Panc1 (cell line): ENCODE data around the gene NDUFB8. TPM values are rescaled to one million over a fixed set of nuclear protein-coding genes. Genes with fewer than 3 reads are reported as not detected.
A peak's percentile ranks its signal among the peaks of the same experiment; 100 is the strongest.

Experiments
- ATAC-seq: fragments of 200-7000 bp; cut with Tn5 transposase; 2 replicates; pipeline ENCODE4 v1.9.1; 2020; ENCODE audit warnings: mild to moderate bottlenecking, moderate library complexity
- BruUV-seq: library from RNA; stranded (reverse); fragments of 400-500 nt; replicated peaks from 2 replicates; lab custom pipeline; 2021; lab: Mats Ljungman, UMichigan
- CTCF ChIA-PET: fragments of 300-600 bp; sonication (Branson Sonifier 250); formaldehyde crosslinking; loops from one replicate; lab custom pipeline; 2022; ENCODE audit warnings: antibody characterized with exemption; lab: Charles Lee
- POLR2A ChIA-PET: fragments of 300-600 bp; sonication (Branson Sonifier 250); formaldehyde crosslinking; loops from one replicate; lab custom pipeline; 2022; ENCODE audit warnings: antibody characterized with exemption; lab: Charles Lee
- DNase-seq: peaks from one replicate; pipeline ENCODE4 v3.0.0-alpha.2; 2010; ENCODE audit warnings: low read depth, low spot score
- H3K27ac ChIP-seq: 2 replicates; pipeline ENCODE4 v1.5.1; 2011; ENCODE audit warnings: mild to moderate bottlenecking, low read length, inconsistent platforms
- H3K27me3 ChIP-seq: fragments of 200-500 bp; sonication (Bioruptor generic); 2 replicates; pipeline ENCODE4 v1.6.0; 2014; ENCODE audit warnings: low read length, inconsistent platforms; ENCODE audit not compliant: control insufficient read depth, insufficient read depth
- H3K36me3 ChIP-seq: fragments of 200-500 bp; sonication (Bioruptor generic); 2 replicates; pipeline ENCODE4 v1.5.1; 2014; ENCODE audit warnings: inconsistent platforms, mild to moderate bottlenecking, low read length, moderate library complexity; ENCODE audit not compliant: control insufficient read depth, insufficient read depth
- H3K4me1 ChIP-seq: 2 replicates; pipeline ENCODE4 v1.5.1; 2011; ENCODE audit warnings: inconsistent platforms, mild to moderate bottlenecking, low read length, moderate library complexity; ENCODE audit not compliant: control insufficient read depth, insufficient read depth
- H3K4me3 ChIP-seq, 2 experiments: 2 replicates each; pipeline ENCODE4 v1.5.1; 2011 to 2012; ENCODE audit warnings: low read depth in 2 of 2, low read length in 2 of 2, mild to moderate bottlenecking in 2 of 2, inconsistent platforms in 1 of 2, moderate library complexity in 1 of 2
- H3K9me3 ChIP-seq: fragments of 200-500 bp; sonication (Bioruptor generic); 2 replicates; pipeline ENCODE4 v1.5.1; 2014; ENCODE audit warnings: low read depth, mild to moderate bottlenecking, inconsistent platforms, low read length, moderate library complexity; ENCODE audit not compliant: control insufficient read depth, insufficient read depth
- CTCF ChIP-seq: fragments of 450-650 bp; IDR thresholded peaks from 2 replicates; pipeline ENCODE4 v1.5.1; 2017; ENCODE audit warnings: mild to moderate bottlenecking
- POLR2AphosphoS5 ChIP-seq: IDR thresholded peaks from 2 replicates; pipeline ENCODE4 v1.6.1; 2012; ENCODE audit warnings: mild to moderate bottlenecking, low read depth, low read length, moderate library complexity
- SIN3A ChIP-seq: IDR thresholded peaks from 2 replicates; pipeline ENCODE4 v1.6.1; 2012; ENCODE audit warnings: low read depth, mild to moderate bottlenecking, low read length, moderate library complexity, borderline replicate concordance; ENCODE audit not compliant: insufficient read depth
- TCF7L2 ChIP-seq: IDR thresholded peaks from 2 replicates; pipeline ENCODE4 v1.6.1; 2011; ENCODE audit warnings: mild to moderate bottlenecking, low read depth, low read length, inconsistent platforms
- in situ Hi-C: cut with HindIII; loops from 2 replicates; pipeline ENCODE4 v1.10.0; 2016; ENCODE audit warnings: low sequenced_read_pairs, low pct_unique_long_range_greater_than_20kb
- intact Hi-C: fragments of 100-400 bp; cut with micrococcal nuclease; formaldehyde crosslinking; loops from one replicate; pipeline ENCODE4 v1.10.0; 2022; ENCODE audit not compliant: unreplicated experiment
- total RNA-seq: library from RNA; stranded (reverse); gene quantifications from one replicate; pipeline ENCODE4 v1.2.1, GENCODE V29; 2021; ENCODE audit not compliant: unreplicated experiment
- TF ChIP-seq, protein P1 (sequence below), 2 experiments: IDR thresholded peaks; 2 replicates each; pipeline ENCODE4 v1.6.1; 2011 to 2012; ENCODE audit warnings: low read depth in 2 of 2, control low read depth in 1 of 2, low read length in 1 of 2, mild to moderate bottlenecking in 1 of 2, moderate library complexity in 1 of 2; ENCODE audit not compliant: insufficient read depth in 1 of 2

NDUFB8 gene
- total RNA-seq, 1 experiment from 2014 or later, result 242 TPM

GRCh38 chr10:100519311-100520051 lies 10.2 kb downstream of the NDUFB8 start, which contains the start of gene SEC31B:
TSS of gene SEC31B (minus strand) at chr10:100519861. CDS start at chr10:100516952, 2,909 bp downstream.
- ChIA-PET POLR2A (no interaction called here), CTCF (interaction anchor here (0.6 to 1.6 kb wide), 22 partner anchors 8 to 359 kb away, joined by 3 to 21 read pairs (median 4); no protein-coding TSS in a partner anchor)
- ATAC-seq, result peak; percentile 42
- Histone ChIP-seq H3K27me3 (no peaks in the 10 kb centered on the region), H3K27ac (no peak within 1 kb of the TSS), H3K4me3 (no peak within 1 kb of the TSS), H3K9me3 (no peaks in the 10 kb centered on the region), H3K4me1 (no peaks in the 10 kb centered on the region), H3K36me3 (no peaks in the 10 kb centered on the region)
- TF ChIP-seq POLR2AphosphoS5, result no peak
- no peak for TF ChIP-seq SIN3A
- TF ChIP-seq CTCF, result no peak
- no peak for TF ChIP-seq TCF7L2
- TF ChIP-seq, protein P1, sequence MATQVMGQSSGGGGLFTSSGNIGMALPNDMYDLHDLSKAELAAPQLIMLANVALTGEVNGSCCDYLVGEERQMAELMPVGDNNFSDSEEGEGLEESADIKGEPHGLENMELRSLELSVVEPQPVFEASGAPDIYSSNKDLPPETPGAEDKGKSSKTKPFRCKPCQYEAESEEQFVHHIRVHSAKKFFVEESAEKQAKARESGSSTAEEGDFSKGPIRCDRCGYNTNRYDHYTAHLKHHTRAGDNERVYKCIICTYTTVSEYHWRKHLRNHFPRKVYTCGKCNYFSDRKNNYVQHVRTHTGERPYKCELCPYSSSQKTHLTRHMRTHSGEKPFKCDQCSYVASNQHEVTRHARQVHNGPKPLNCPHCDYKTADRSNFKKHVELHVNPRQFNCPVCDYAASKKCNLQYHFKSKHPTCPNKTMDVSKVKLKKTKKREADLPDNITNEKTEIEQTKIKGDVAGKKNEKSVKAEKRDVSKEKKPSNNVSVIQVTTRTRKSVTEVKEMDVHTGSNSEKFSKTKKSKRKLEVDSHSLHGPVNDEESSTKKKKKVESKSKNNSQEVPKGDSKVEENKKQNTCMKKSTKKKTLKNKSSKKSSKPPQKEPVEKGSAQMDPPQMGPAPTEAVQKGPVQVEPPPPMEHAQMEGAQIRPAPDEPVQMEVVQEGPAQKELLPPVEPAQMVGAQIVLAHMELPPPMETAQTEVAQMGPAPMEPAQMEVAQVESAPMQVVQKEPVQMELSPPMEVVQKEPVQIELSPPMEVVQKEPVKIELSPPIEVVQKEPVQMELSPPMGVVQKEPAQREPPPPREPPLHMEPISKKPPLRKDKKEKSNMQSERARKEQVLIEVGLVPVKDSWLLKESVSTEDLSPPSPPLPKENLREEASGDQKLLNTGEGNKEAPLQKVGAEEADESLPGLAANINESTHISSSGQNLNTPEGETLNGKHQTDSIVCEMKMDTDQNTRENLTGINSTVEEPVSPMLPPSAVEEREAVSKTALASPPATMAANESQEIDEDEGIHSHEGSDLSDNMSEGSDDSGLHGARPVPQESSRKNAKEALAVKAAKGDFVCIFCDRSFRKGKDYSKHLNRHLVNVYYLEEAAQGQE (IDR thresholded peaks at IDR 0.05; ENCODE audit: insufficient read depth in 1 of 2, low read depth in 2 of 2, low read length in 1 of 2), result no peak
- intact Hi-C loops (no loop called here), in situ Hi-C loops (no loop called here)
- DNase-seq, result no peak
- BruUV-seq, result no TSS peak

DNA sequence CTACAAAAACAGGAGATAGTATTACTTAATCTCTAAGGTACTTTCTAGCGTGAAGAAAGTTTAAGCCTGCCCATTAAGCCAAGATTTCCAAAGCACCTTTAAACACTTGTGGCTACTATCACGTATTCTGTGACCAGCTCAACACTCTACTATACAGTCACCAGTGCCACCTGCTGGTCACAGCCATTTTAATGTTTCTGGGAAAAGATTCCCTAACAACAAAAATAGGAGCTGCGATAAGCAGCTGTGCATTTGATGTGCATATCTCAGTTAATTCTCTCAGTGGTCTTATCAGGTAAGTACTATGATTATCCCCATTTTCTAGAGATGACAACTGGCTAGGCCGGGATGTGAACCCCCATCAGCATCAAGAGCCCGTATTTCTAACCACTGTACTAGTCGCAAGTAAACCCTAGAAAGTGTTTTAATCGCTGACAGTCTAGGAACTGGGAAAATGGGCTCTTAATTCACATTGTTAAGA lies 10.9 kb downstream of the NDUFB8 start:
- TF ChIP-seq TCF7L2 (no peak), CTCF (peak; percentile 90)
- in situ Hi-C loops, result no loop called here
- intact Hi-C loops, result no loop called here
- ATAC-seq (peak; percentile 81), DNase-seq (peak; percentile 48)
- no TSS peak for BruUV-seq
- H3K27ac ChIP-seq, result no peak overlapping the region
- H3K27me3 ChIP-seq, result no peaks in the 10 kb centered on the region
- no peaks in the 10 kb centered on the region for H3K9me3 ChIP-seq
- ChIA-PET CTCF (interaction anchor here (0.5 to 1.6 kb wide), 27 partner anchors 8 to 360 kb away, joined by 3 to 21 read pairs (median 4); no protein-coding TSS in a partner anchor), POLR2A (no interaction called here)
- H3K4me3 ChIP-seq, result no peak overlapping the region
- H3K4me1 ChIP-seq, result no peaks in the 10 kb centered on the region
- H3K36me3 ChIP-seq, result no peaks in the 10 kb centered on the region
